ENCODE data around the gene RHBDL1. TPM values are rescaled to one million over a fixed set of nuclear protein-coding genes. Genes with fewer than 3 reads are reported as not detected.

Gene RHBDL1
- total RNA-seq, 3 donors from 2014 or later = 0.48 to 2.3 (median 1.0) TPM

DNA sequence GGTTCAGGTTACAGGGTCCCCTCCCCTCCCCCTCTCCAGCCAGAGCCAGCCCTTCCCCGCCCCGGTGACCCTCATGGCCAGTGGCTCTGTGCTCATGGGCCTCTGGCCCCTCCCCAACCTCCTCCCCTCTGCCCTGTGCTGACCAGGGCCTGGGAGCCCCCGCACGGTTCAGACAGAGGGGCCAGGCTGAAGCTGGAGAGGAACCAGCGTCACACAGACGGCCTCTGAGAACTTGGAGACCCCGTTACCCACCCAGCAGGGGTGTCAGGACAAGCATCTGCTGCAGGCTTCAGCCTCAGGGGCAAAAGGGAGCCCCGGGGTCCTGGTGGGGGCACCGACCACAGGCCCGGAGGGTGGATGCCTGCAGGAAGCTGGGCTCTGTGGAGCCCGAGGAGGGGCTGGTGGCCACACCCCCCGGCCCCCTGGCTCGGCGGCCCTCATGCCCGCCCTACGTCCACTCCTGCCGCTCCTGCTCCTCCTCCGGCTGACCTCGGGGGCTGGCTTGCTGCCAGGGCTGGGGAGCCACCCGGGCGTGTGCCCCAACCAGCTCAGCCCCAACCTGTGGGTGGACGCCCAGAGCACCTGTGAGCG, 44.6 kb upstream of the RHBDL1 start, which contains the start of gene WFIKKN1:
Gene WFIKKN1 (plus strand): TSS at position 171 of the 591 bp plus-strand sequence. CDS start 269 bp downstream, at position 440.
- intact Hi-C loops (cut with DNase I; ENCODE audit: low total_unique reads) = no loop called here

DNA sequence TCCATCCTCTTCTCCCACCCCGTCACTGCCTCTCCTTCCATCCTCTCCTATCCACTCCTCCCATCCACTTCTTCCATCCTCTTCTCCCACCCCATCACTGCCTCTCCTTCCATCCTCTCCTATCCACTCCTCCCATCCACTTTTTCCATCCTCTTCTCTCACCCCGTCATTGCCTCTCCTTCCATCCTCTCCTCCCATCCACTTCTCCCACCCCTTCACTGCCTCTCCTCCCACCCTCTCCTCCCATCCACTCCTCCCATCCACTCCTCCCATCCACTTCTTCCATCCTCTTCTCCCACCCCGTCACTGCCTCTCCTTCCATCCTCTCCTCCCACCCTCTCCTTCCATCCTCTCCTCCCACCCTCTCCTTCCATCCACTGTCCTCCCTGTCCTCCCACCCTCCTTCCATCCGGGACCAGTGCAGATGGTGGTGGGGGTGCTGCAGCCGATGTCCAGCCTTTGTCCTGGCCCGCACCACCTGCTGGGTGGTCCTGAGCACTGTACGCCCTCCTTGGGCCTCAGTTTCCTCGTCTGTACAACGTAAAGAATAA, 43.6 kb upstream of the RHBDL1 start:
- Histone ChIP-seq H3K27me3 (no peaks in the 10 kb centered on the region), H3K27ac (no peak overlapping the region), H3K9me3 (no peaks in the 10 kb centered on the region), H3K4me1 (peaks cover 8 to 19% of the 10 kb centered on the region in 2 donors), H3K36me3 (no peaks in the 10 kb centered on the region), H3K4me3 (no peak overlapping the region)
- DNase-seq (ENCODE audit: low spot score in 2 of 2) = no peak
- TF ChIP-seq, protein P1, sequence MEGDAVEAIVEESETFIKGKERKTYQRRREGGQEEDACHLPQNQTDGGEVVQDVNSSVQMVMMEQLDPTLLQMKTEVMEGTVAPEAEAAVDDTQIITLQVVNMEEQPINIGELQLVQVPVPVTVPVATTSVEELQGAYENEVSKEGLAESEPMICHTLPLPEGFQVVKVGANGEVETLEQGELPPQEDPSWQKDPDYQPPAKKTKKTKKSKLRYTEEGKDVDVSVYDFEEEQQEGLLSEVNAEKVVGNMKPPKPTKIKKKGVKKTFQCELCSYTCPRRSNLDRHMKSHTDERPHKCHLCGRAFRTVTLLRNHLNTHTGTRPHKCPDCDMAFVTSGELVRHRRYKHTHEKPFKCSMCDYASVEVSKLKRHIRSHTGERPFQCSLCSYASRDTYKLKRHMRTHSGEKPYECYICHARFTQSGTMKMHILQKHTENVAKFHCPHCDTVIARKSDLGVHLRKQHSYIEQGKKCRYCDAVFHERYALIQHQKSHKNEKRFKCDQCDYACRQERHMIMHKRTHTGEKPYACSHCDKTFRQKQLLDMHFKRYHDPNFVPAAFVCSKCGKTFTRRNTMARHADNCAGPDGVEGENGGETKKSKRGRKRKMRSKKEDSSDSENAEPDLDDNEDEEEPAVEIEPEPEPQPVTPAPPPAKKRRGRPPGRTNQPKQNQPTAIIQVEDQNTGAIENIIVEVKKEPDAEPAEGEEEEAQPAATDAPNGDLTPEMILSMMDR (IDR thresholded peaks at IDR 0.05) = no peak
- TF ChIP-seq POLR2A (IDR thresholded peaks at IDR 0.05) (no peak), POLR2AphosphoS5 (IDR thresholded peaks at IDR 0.05) (no peak)
- intact Hi-C loops (cut with DNase I; ENCODE audit: low total_unique reads) = no loop called here

More for the DNA sequence above, 44.6 kb upstream of the RHBDL1 start, which contains the start of gene WFIKKN1:
- Histone ChIP-seq H3K36me3 (no peaks in the 10 kb centered on the region), H3K9me3 (no peaks in the 10 kb centered on the region), H3K4me3 (no peak within 1 kb of the TSS), H3K27me3 (no peaks in the 10 kb centered on the region), H3K4me1 (peaks cover 8 to 19% of the 10 kb centered on the region in 2 donors), H3K27ac (no peak within 1 kb of the TSS)
- no peak for DNase-seq (ENCODE audit: low spot score in 2 of 2)
- TF ChIP-seq POLR2AphosphoS5 (IDR thresholded peaks at IDR 0.05) = no peak
- TF ChIP-seq POLR2A (IDR thresholded peaks at IDR 0.05) = no peak
- TF ChIP-seq, protein P1 (IDR thresholded peaks at IDR 0.05) = no peak

DNA sequence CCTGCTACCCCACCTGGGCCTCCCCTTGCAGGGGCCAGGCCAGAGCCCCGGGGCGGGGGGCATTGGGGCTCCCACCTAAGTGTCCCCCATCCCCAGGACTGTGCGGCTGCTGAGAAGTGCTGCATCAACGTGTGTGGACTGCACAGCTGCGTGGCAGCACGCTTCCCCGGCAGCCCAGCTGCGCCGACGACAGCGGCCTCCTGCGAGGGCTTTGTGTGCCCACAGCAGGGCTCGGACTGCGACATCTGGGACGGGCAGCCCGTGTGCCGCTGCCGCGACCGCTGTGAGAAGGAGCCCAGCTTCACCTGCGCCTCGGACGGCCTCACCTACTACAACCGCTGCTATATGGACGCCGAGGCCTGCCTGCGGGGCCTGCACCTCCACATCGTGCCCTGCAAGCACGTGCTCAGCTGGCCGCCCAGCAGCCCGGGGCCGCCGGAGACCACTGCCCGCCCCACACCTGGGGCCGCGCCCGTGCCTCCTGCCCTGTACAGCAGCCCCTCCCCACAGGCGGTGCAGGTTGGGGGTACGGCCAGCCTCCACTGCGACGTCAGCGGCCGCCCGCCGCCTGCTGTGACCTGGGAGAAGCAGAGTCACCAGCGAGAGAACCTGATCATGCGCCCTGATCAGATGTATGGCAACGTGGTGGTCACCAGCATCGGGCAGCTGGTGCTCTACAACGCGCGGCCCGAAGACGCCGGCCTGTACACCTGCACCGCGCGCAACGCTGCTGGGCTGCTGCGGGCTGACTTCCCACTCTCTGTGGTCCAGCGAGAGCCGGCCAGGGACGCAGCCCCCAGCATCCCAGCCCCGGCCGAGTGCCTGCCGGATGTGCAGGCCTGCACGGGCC, 42.8 kb upstream of the RHBDL1 start:
- Histone ChIP-seq H3K36me3 (no peaks in the 10 kb centered on the region), H3K27me3 (no peaks in the 10 kb centered on the region), H3K4me3 (no peak overlapping the region), H3K9me3 (no peaks in the 10 kb centered on the region), H3K4me1 (peaks cover 8 to 19% of the 10 kb centered on the region in 2 donors), H3K27ac (no peak overlapping the region)
- no peak for DNase-seq (ENCODE audit: low spot score in 2 of 2)
- intact Hi-C loops (cut with DNase I; ENCODE audit: low total_unique reads) = no loop called here
- TF ChIP-seq, protein P1 (IDR thresholded peaks at IDR 0.05) = no peak
- TF ChIP-seq POLR2AphosphoS5 (IDR thresholded peaks at IDR 0.05) (no peak), POLR2A (IDR thresholded peaks at IDR 0.05) (no peak)

DNA sequence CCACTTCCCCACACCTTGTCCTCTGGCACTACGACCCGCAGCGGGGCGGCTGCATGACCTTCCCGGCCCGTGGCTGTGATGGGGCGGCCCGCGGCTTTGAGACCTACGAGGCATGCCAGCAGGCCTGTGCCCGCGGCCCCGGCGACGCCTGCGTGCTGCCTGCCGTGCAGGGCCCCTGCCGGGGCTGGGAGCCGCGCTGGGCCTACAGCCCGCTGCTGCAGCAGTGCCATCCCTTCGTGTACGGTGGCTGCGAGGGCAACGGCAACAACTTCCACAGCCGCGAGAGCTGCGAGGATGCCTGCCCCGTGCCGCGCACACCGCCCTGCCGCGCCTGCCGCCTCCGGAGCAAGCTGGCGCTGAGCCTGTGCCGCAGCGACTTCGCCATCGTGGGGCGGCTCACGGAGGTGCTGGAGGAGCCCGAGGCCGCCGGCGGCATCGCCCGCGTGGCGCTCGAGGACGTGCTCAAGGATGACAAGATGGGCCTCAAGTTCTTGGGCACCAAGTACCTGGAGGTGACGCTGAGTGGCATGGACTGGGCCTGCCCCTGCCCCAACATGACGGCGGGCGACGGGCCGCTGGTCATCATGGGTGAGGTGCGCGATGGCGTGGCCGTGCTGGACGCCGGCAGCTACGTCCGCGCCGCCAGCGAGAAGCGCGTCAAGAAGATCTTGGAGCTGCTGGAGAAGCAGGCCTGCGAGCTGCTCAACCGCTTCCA, 42.0 kb upstream of the RHBDL1 start:
- peaks cover 8 to 19% of the 10 kb centered on the region in 2 donors for H3K4me1 ChIP-seq
- H3K27me3 ChIP-seq = no peaks in the 10 kb centered on the region
- H3K4me3 ChIP-seq = no peak overlapping the region
- intact Hi-C loops (cut with DNase I; ENCODE audit: low total_unique reads) = no loop called here
- DNase-seq (ENCODE audit: low spot score in 2 of 2) = no peak
- no peaks in the 10 kb centered on the region for H3K9me3 ChIP-seq
- no peak overlapping the region for H3K27ac ChIP-seq
- no peaks in the 10 kb centered on the region for H3K36me3 ChIP-seq
- TF ChIP-seq POLR2A (IDR thresholded peaks at IDR 0.05) (no peak), POLR2AphosphoS5 (IDR thresholded peaks at IDR 0.05) (no peak)
- TF ChIP-seq, protein P1 (IDR thresholded peaks at IDR 0.05) = no peak
